OCI-LY1 (cell line): ENCODE results near the gene NEK5.

Experiments
- H2AFZ ChIP-seq: fragments of 200-600 bp; sonication (generic), shearing (Covaris generic); 2 replicates; pipeline ENCODE4 v1.6.0; 2014; ENCODE audit warnings: antibody characterized with exemption, mild to moderate bottlenecking, low read length
- H3F3A ChIP-seq: fragments of 200-600 bp; sonication (generic), shearing (Covaris generic); 2 replicates; pipeline ENCODE4 v1.6.0; 2014; ENCODE audit warnings: mild to moderate bottlenecking, antibody characterized with exemption, low read length, moderate library complexity; ENCODE audit not compliant: insufficient read depth
- H3K27ac ChIP-seq: fragments of 200-600 bp; sonication (generic); 2 replicates; pipeline ENCODE4 v1.5.1; 2014; ENCODE audit warnings: low read length, mixed run types, mild to moderate bottlenecking, low read depth; ENCODE audit not compliant: poor library complexity, severe bottlenecking
- H3K27me3 ChIP-seq: fragments of 200-600 bp; sonication (generic); 2 replicates; pipeline ENCODE4 v1.6.0; 2014; ENCODE audit warnings: antibody characterized with exemption, mild to moderate bottlenecking, low read length, moderate library complexity; ENCODE audit not compliant: insufficient read depth
- H3K36me3 ChIP-seq: fragments of 200-600 bp; sonication (generic); 2 replicates; pipeline ENCODE4 v1.6.1; 2014; ENCODE audit warnings: mild to moderate bottlenecking, antibody characterized with exemption, low read length, moderate library complexity, mixed read lengths; ENCODE audit not compliant: insufficient read depth
- H3K4me1 ChIP-seq: fragments of 200-600 bp; sonication (generic); 2 replicates; pipeline ENCODE4 v1.5.1; 2014; ENCODE audit warnings: mild to moderate bottlenecking, low read length, moderate library complexity; ENCODE audit not compliant: insufficient read depth, severe bottlenecking
- H3K4me2 ChIP-seq: fragments of 200-600 bp; sonication (generic), shearing (Covaris generic); 2 replicates; pipeline ENCODE4 v1.6.1; 2014; ENCODE audit warnings: low read length
- H3K4me3 ChIP-seq: fragments of 200-600 bp; sonication (generic); 2 replicates; pipeline ENCODE4 v1.5.1; 2014; ENCODE audit warnings: low read length, low read depth, mild to moderate bottlenecking, mixed read lengths; ENCODE audit not compliant: poor library complexity, severe bottlenecking
- H3K79me2 ChIP-seq: fragments of 200-600 bp; shearing (Covaris generic); 2 replicates; pipeline ENCODE4 v1.6.1; 2016; ENCODE audit warnings: mixed run types, low read length, mixed read lengths; ENCODE audit not compliant: insufficient read depth
- H3K9ac ChIP-seq: fragments of 200-600 bp; sonication (generic), shearing (Covaris generic); 2 replicates; pipeline ENCODE4 v1.6.1; 2014; ENCODE audit warnings: mild to moderate bottlenecking, low read length, mixed read lengths
- H3K9me2 ChIP-seq: fragments of 200-600 bp; sonication (generic), shearing (Covaris generic); 2 replicates; pipeline ENCODE4 v1.6.1; 2014; ENCODE audit warnings: low read depth, mild to moderate bottlenecking, low read length, mixed read lengths
- H3K9me3 ChIP-seq: fragments of 200-600 bp; shearing (Covaris generic); 2 replicates; pipeline ENCODE4 v1.6.1; 2014; ENCODE audit warnings: low read length, mixed read lengths
- H4K20me1 ChIP-seq: fragments of 200-600 bp; sonication (generic), shearing (Covaris generic); 2 replicates; pipeline ENCODE4 v1.6.0; 2016; ENCODE audit warnings: mild to moderate bottlenecking, low read length; ENCODE audit not compliant: insufficient read depth
- EZH2 ChIP-seq: fragments of 200-600 bp; sonication (generic), shearing (Covaris generic); IDR thresholded peaks from 2 replicates; pipeline ENCODE4 v1.8.0; 2017; ENCODE audit warnings: borderline replicate concordance, mixed run types, mild to moderate bottlenecking, antibody characterized with exemption, low read length, moderate library complexity, mixed read lengths
- TF ChIP-seq, protein P1 (sequence below): fragments of 200-600 bp; sonication (generic), shearing (Covaris generic); IDR thresholded peaks from 2 replicates; pipeline ENCODE4 v1.5.1; 2017; ENCODE audit warnings: mild to moderate bottlenecking, antibody characterized with exemption, low read length, moderate library complexity, mixed read lengths

NEK5 gene

DNA sequence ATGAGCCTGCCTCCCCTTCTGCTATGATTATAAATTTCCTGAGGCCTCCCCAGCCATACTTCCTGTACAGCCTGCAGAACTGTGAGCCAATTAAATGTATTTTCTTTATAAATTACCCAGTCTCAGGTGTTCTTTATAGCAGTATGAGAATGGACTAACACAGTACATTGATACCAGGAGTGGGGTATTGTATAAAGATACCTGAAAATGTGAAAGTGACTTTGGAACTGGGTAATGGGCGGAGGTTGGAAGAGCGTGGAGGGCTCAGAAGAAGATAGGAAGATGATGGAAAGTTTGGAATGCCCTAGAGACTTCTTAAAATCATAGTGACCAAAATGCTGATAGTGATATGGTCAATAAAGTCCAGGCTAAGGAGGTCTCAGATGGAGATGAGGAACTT lies 32.8 kb downstream of the NEK5 start:
- Histone ChIP-seq H3K36me3 (no peaks in the 10 kb centered on the region), H3K27ac (no peak overlapping the region), H3K4me2 (no peak overlapping the region), H3K9ac (no peak overlapping the region), H2AFZ (no peak overlapping the region), H3K79me2 (no peaks in the 10 kb centered on the region), H3K4me1 (no peaks in the 10 kb centered on the region), H3F3A (no peaks in the 10 kb centered on the region), H4K20me1 (no peaks in the 10 kb centered on the region), H3K4me3 (no peak overlapping the region), H3K9me2 (no peaks in the 10 kb centered on the region), H3K27me3 (no peaks in the 10 kb centered on the region; the same call in 1 of the 2 replicates), H3K9me3 (no peaks in the 10 kb centered on the region)
- TF ChIP-seq EZH2 = no peak
- TF ChIP-seq, protein P1, sequence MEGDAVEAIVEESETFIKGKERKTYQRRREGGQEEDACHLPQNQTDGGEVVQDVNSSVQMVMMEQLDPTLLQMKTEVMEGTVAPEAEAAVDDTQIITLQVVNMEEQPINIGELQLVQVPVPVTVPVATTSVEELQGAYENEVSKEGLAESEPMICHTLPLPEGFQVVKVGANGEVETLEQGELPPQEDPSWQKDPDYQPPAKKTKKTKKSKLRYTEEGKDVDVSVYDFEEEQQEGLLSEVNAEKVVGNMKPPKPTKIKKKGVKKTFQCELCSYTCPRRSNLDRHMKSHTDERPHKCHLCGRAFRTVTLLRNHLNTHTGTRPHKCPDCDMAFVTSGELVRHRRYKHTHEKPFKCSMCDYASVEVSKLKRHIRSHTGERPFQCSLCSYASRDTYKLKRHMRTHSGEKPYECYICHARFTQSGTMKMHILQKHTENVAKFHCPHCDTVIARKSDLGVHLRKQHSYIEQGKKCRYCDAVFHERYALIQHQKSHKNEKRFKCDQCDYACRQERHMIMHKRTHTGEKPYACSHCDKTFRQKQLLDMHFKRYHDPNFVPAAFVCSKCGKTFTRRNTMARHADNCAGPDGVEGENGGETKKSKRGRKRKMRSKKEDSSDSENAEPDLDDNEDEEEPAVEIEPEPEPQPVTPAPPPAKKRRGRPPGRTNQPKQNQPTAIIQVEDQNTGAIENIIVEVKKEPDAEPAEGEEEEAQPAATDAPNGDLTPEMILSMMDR = no peak

DNA sequence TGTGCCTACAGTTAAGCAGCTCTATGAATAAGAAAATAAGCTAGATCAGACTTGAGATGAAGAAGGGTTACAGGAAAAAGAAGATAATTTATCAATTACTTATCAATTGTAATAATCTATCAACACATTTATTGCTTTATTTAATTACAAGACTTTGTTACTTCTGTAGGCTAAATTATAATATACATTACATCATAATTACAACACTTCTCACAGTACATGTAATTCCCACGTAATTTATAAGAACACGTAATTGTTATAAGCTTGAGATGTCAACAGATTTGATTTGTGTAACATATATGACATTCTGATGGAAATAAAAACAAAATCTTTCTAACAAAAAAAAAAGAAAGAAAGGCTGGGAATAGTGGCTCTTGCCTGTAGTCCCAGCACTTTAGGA lies 36.8 kb downstream of the NEK5 start:
- no peak overlapping the region for H2AFZ ChIP-seq
- no peaks in the 10 kb centered on the region for H3K9me3 ChIP-seq
- no peaks in the 10 kb centered on the region for H3F3A ChIP-seq
- H3K4me2 ChIP-seq = no peak overlapping the region
- H3K36me3 ChIP-seq = no peaks in the 10 kb centered on the region
- H3K9me2 ChIP-seq = no peaks in the 10 kb centered on the region
- no peaks in the 10 kb centered on the region for H3K4me1 ChIP-seq
- H4K20me1 ChIP-seq = no peaks in the 10 kb centered on the region
- no peaks in the 10 kb centered on the region for H3K79me2 ChIP-seq
- TF ChIP-seq, protein P1 = no peak
- no peak for TF ChIP-seq EZH2
- no peak overlapping the region for H3K9ac ChIP-seq
- H3K27ac ChIP-seq = no peak overlapping the region
- H3K4me3 ChIP-seq = no peak overlapping the region
- H3K27me3 ChIP-seq = peaks cover 4% of the 10 kb centered on the region; the same call in 1 of the 2 replicates

DNA sequence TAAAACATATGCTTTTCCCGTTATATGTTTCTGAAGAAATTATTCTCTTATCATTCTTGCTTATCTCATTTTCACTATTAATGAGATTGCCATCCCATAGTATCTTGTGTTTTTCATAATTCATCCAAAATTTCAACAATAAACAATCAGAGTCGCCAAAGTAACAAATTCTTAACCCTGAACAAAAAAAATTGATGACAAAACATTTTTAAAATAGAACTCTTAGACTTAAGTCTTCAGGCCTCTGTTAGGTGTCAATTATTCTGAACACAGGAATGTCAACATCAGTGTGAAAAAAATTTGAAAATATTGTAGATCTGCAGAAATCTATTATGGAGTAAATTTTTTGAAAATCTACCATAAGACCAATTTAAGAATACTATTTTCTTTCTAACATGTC lies 37.4 kb downstream of the NEK5 start:
- no peaks in the 10 kb centered on the region for H3K36me3 ChIP-seq
- H3K4me3 ChIP-seq = no peak overlapping the region
- TF ChIP-seq, protein P1 = no peak
- TF ChIP-seq EZH2 = no peak
- H4K20me1 ChIP-seq = no peaks in the 10 kb centered on the region
- 0 out of 2 replicates have a peak, but pooled peaks cover 4% of the 10 kb centered on the region for H3K27me3 ChIP-seq
- no peaks in the 10 kb centered on the region for H3F3A ChIP-seq
- no peak overlapping the region for H3K27ac ChIP-seq
- no peaks in the 10 kb centered on the region for H3K9me2 ChIP-seq
- no peak overlapping the region for H2AFZ ChIP-seq
- H3K4me1 ChIP-seq = no peaks in the 10 kb centered on the region
- no peaks in the 10 kb centered on the region for H3K9me3 ChIP-seq
- no peaks in the 10 kb centered on the region for H3K79me2 ChIP-seq
- no peak overlapping the region for H3K9ac ChIP-seq
- no peak overlapping the region for H3K4me2 ChIP-seq
